Neuron (in vitro differentiated cells): Measurements from ENCODE around the gene TBC1D19.
"Not testable (repeated sequence)": the region's sequence is repeated elsewhere in the genome, so short reads cannot be mapped to it uniquely, and the experiment has no call there.

Experiments used
- H2AFZ ChIP-seq: one replicate; pipeline ENCODE4 v1.6.1; 2013; ENCODE audit warnings: low read depth, mild to moderate bottlenecking, inconsistent platforms, low read length, moderate library complexity
- H3K27me3 ChIP-seq: one replicate; pipeline ENCODE4 v1.6.1; 2013; ENCODE audit warnings: low read length; ENCODE audit not compliant: insufficient read depth
- H3K36me3 ChIP-seq: one replicate; pipeline ENCODE4 v1.6.1; 2013; ENCODE audit warnings: low read length; ENCODE audit not compliant: insufficient read depth
- H3K4me1 ChIP-seq: one replicate; pipeline ENCODE4 v1.6.1; 2013; ENCODE audit warnings: low read length; ENCODE audit not compliant: insufficient read depth
- H3K4me3 ChIP-seq: 2 replicates; pipeline ENCODE4 v1.5.1; 2013; ENCODE audit warnings: mild to moderate bottlenecking, low read length, moderate library complexity
- H3K9me3 ChIP-seq: one replicate; pipeline ENCODE4 v1.6.1; 2013; ENCODE audit warnings: low read length

TBC1D19 gene

GRCh38 chr4:26648260-26648659 is 64.4 kb downstream of the TBC1D19 start:
- no peaks in the 10 kb centered on the region for H3K36me3 ChIP-seq
- H3K9me3 ChIP-seq = peaks cover 1% of the 10 kb centered on the region
- H3K4me1 ChIP-seq = no peaks in the 10 kb centered on the region
- no peak overlapping the region for H2AFZ ChIP-seq
- no peaks in the 10 kb centered on the region for H3K27me3 ChIP-seq
- no peak overlapping the region for H3K4me3 ChIP-seq

- H3K36me3 ChIP-seq = peaks cover 16% of the 10 kb centered on the region
- H3K4me3 ChIP-seq = no peak overlapping the region
- peaks cover 7% of the 10 kb centered on the region for H3K9me3 ChIP-seq
- H2AFZ ChIP-seq = no peak overlapping the region
- H3K4me1 ChIP-seq = no peaks in the 10 kb centered on the region
- H3K27me3 ChIP-seq = no peaks in the 10 kb centered on the region
Measured at GRCh38 chr4:26660261-26660660, 76.4 kb downstream of the TBC1D19 start.

- no peak overlapping the region for H2AFZ ChIP-seq
- peaks cover 18% of the 10 kb centered on the region for H3K36me3 ChIP-seq
- no peak overlapping the region for H3K4me3 ChIP-seq
- no peaks in the 10 kb centered on the region for H3K4me1 ChIP-seq
- H3K27me3 ChIP-seq = no peaks in the 10 kb centered on the region
- H3K9me3 ChIP-seq = peaks cover 2% of the 10 kb centered on the region
Measured at GRCh38 chr4:26663888-26664287, 80.0 kb downstream of the TBC1D19 start.

GRCh38 chr4:26670903-26671537 is 87.1 kb downstream of the TBC1D19 start:
- Histone ChIP-seq H3K36me3 (peaks cover 2% of the 10 kb centered on the region), H3K4me3 (no peak overlapping the region), H2AFZ (peak overlapping the region; percentile 5), H3K27me3 (no peaks in the 10 kb centered on the region), H3K9me3 (no peaks in the 10 kb centered on the region), H3K4me1 (peaks cover 14% of the 10 kb centered on the region)

- H3K36me3 ChIP-seq, H2AFZ ChIP-seq, H3K4me1 ChIP-seq, H3K27me3 ChIP-seq, H3K4me3 ChIP-seq: not testable (repeated sequence)
- H3K9me3 ChIP-seq = peaks cover 13% of the 10 kb centered on the region
Measured at GRCh38 chr4:26679040-26679695, 95.3 kb downstream of the TBC1D19 start.

- Histone ChIP-seq H2AFZ (no peak overlapping the region), H3K27me3 (no peaks in the 10 kb centered on the region)
Measured at GRCh38 chr4:26682436-26682835, 98.6 kb downstream of the TBC1D19 start.

GRCh38 chr4:26685250-26685649 is 101.4 kb downstream of the TBC1D19 start:
- Histone ChIP-seq H3K4me3 (no peak overlapping the region), H3K27me3 (no peaks in the 10 kb centered on the region), H3K4me1 (no peaks in the 10 kb centered on the region), H2AFZ (no peak overlapping the region), H3K9me3 (no peaks in the 10 kb centered on the region), H3K36me3 (peaks cover 7% of the 10 kb centered on the region)

More at GRCh38 chr4:26682436-26682835, 98.6 kb downstream of the TBC1D19 start:
- peaks cover 7% of the 10 kb centered on the region for H3K36me3 ChIP-seq
- H3K9me3 ChIP-seq = peaks cover 11% of the 10 kb centered on the region
- H3K4me3 ChIP-seq = no peak overlapping the region
- H3K4me1 ChIP-seq = no peaks in the 10 kb centered on the region

GRCh38 chr4:26687728-26688127 is 103.8 kb downstream of the TBC1D19 start:
- H2AFZ ChIP-seq = no peak overlapping the region
- H3K4me3 ChIP-seq = no peak overlapping the region
- no peaks in the 10 kb centered on the region for H3K4me1 ChIP-seq
- H3K27me3 ChIP-seq = no peaks in the 10 kb centered on the region
- H3K36me3 ChIP-seq = peaks cover 5% of the 10 kb centered on the region
- H3K9me3 ChIP-seq = no peaks in the 10 kb centered on the region

- Histone ChIP-seq H2AFZ (no peak overlapping the region), H3K4me3 (no peak overlapping the region), H3K4me1 (no peaks in the 10 kb centered on the region), H3K36me3 (peaks cover 3% of the 10 kb centered on the region), H3K27me3 (no peaks in the 10 kb centered on the region), H3K9me3 (peaks cover 2% of the 10 kb centered on the region)
Measured at GRCh38 chr4:26690506-26690905, 106.6 kb downstream of the TBC1D19 start.

GRCh38 chr4:26692014-26692726 is 108.3 kb downstream of the TBC1D19 start:
- H3K36me3 ChIP-seq = peaks cover 2% of the 10 kb centered on the region
- H3K4me1 ChIP-seq = no peaks in the 10 kb centered on the region
- H2AFZ ChIP-seq = no peak overlapping the region
- peaks cover 2% of the 10 kb centered on the region for H3K9me3 ChIP-seq
- no peak overlapping the region for H3K4me3 ChIP-seq
- H3K27me3 ChIP-seq = no peaks in the 10 kb centered on the region

- H3K4me3 ChIP-seq, H3K9me3 ChIP-seq, H2AFZ ChIP-seq, H3K27me3 ChIP-seq, H3K4me1 ChIP-seq, H3K36me3 ChIP-seq: not testable (repeated sequence)
Measured at GRCh38 chr4:26694131-26694530, 110.2 kb downstream of the TBC1D19 start.

GRCh38 chr4:26700110-26700509 is 116.2 kb downstream of the TBC1D19 start:
- no peaks in the 10 kb centered on the region for H3K9me3 ChIP-seq
- no peaks in the 10 kb centered on the region for H3K36me3 ChIP-seq

GRCh38 chr4:26701095-26701494 is 117.2 kb downstream of the TBC1D19 start:
- Histone ChIP-seq H2AFZ (no peak overlapping the region), H3K4me3 (no peak overlapping the region), H3K9me3 (no peaks in the 10 kb centered on the region), H3K4me1 (no peaks in the 10 kb centered on the region), H3K27me3 (no peaks in the 10 kb centered on the region), H3K36me3 (no peaks in the 10 kb centered on the region)

More at GRCh38 chr4:26700110-26700509, 116.2 kb downstream of the TBC1D19 start:
- Histone ChIP-seq H3K27me3 (no peaks in the 10 kb centered on the region), H3K4me1 (no peaks in the 10 kb centered on the region), H2AFZ (no peak overlapping the region), H3K4me3 (no peak overlapping the region)
